Upper lobe of right lung (tissue), 1 donor: Measurements from ENCODE around the gene TLCD3B. TPM values are rescaled to one million over a fixed set of nuclear protein-coding genes. Genes with fewer than 3 reads are reported as not detected.
A peak's percentile ranks its signal among the peaks of the same experiment; 100 is the strongest.

Source experiments
- ATAC-seq: fragments of 200-7000 bp; cut with Tn5 transposase; one replicate; pipeline ENCODE4 v1.9.1; 2020; ENCODE audit warnings: mild to moderate bottlenecking, moderate library complexity
- DNase-seq: peaks from one replicate; pipeline ENCODE4 v3.0.0-alpha.2; 2020
- H3K27ac ChIP-seq: fragments of 200-600 bp; one replicate; pipeline ENCODE4 v1.8.0; 2022
- H3K27me3 ChIP-seq: fragments of 200-600 bp; one replicate; pipeline ENCODE4 v1.8.0; 2022; ENCODE audit warnings: mild to moderate bottlenecking
- H3K36me3 ChIP-seq: fragments of 200-600 bp; one replicate; pipeline ENCODE4 v1.8.0; 2022
- H3K4me1 ChIP-seq: fragments of 200-600 bp; one replicate; pipeline ENCODE4 v1.8.0; 2022
- H3K4me3 ChIP-seq: fragments of 200-600 bp; one replicate; pipeline ENCODE4 v1.8.0; 2022; ENCODE audit warnings: mild to moderate bottlenecking
- H3K9me3 ChIP-seq: fragments of 200-600 bp; one replicate; pipeline ENCODE4 v1.8.0; 2022
- CTCF ChIP-seq: fragments of 200-600 bp; IDR thresholded peaks from one replicate; pipeline ENCODE4 v1.8.0; 2022; ENCODE audit warnings: antibody characterized with exemption
- intact Hi-C: fragments of 100-400 bp; cut with DNase I; formaldehyde crosslinking; loops from one replicate; pipeline ENCODE4 v1.11.0; 2022
- total RNA-seq: library from RNA; stranded (reverse); fragmentation: NEBNext Ultra II Directional; extraction: Animal tissue kit (Norgen Biotek cat#: 25700); gene quantifications from one replicate; pipeline ENCODE4 v1.2.1, GENCODE V29; 2021
- donor health status: DM: no; HTN: yes; CAD: no; lungs with severe emphysema.

The TLCD3B gene
- total RNA-seq, 1 donor from 2014 or later, result not detected

GRCh38 chr16:30004424-30004776, 26.7 kb downstream of the TLCD3B start:
- Histone ChIP-seq H3K4me1 (no peaks in the 10 kb centered on the region), H3K9me3 (no peaks in the 10 kb centered on the region), H3K27ac (no peak overlapping the region), H3K36me3 (peaks cover 13% of the 10 kb centered on the region), H3K27me3 (peaks cover 11% of the 10 kb centered on the region), H3K4me3 (no peak overlapping the region)
- TF ChIP-seq CTCF, result no peak
- DNase-seq, result no peak
- intact Hi-C loops, result loop anchor here (10.0 kb wide), 1 partner anchor 150 kb away; no protein-coding TSS in a partner anchor
- peak; percentile 60 for ATAC-seq

DNA sequence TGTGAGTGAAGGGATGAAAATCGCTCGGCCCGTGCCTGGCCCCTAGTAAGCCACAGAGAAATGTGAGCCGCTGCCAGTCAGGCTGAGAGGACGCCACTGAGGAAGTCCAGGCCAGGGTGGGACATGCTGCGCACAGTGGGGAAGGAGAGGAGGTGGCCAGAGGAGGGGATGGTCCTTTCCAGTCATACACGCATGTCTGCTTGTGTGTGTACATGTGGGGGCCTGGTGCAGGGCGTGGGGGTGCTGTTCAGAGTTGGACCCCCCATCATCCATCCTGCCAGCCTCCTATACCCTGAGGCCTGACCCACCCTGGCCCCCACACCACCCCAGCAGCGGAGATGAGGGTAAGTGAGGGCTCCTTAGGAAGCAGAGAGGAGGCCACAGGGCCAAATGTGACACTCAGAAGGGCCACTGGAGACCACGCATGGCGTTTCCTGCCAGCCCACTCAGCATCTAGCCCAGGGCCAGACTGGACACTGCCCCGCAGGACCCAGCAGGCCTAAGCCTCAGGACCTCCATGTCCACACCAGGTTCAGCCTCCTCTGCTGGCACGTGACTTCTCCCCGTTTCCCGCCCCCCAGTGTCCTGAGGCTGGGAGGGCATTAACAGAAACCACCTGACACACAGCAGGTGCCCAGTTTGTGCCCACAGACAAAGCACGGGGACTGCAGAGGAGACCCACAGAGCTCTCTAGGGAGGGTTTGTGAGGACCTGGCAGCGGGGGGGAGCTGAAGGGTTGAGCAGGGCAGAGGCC, 27.2 kb downstream of the TLCD3B start:
- Histone ChIP-seq H3K36me3 (peaks cover 13% of the 10 kb centered on the region), H3K27me3 (peaks cover 5% of the 10 kb centered on the region), H3K27ac (no peak overlapping the region), H3K4me3 (no peak overlapping the region), H3K4me1 (no peaks in the 10 kb centered on the region), H3K9me3 (no peaks in the 10 kb centered on the region)
- no peak for TF ChIP-seq CTCF
- DNase-seq (no peak), ATAC-seq (no peak)
- intact Hi-C loops, result loop anchor here (10.0 kb wide), 1 partner anchor 149 kb away; no protein-coding TSS in a partner anchor

- Histone ChIP-seq H3K4me3 (no peak overlapping the region), H3K27ac (no peak overlapping the region), H3K4me1 (no peaks in the 10 kb centered on the region), H3K27me3 (no peaks in the 10 kb centered on the region), H3K9me3 (no peaks in the 10 kb centered on the region), H3K36me3 (peaks cover 17% of the 10 kb centered on the region)
- DNase-seq (no peak), ATAC-seq (no peak)
- intact Hi-C loops, result loop anchor here (10.0 kb wide), 1 partner anchor 148 kb away; no protein-coding TSS in a partner anchor
- TF ChIP-seq CTCF, result no peak
Observed at GRCh38 chr16:30002614-30003346, 28.3 kb downstream of the TLCD3B start.

- no peak overlapping the region for H3K4me3 ChIP-seq
- DNase-seq, result no peak
- no peak overlapping the region for H3K27ac ChIP-seq
- peaks cover 9% of the 10 kb centered on the region for H3K4me1 ChIP-seq
- no peak for TF ChIP-seq CTCF
- peaks cover 17% of the 10 kb centered on the region for H3K36me3 ChIP-seq
- intact Hi-C loops, result loop anchor here (10.0 kb wide), 1 partner anchor 146 kb away; no protein-coding TSS in a partner anchor
- H3K27me3 ChIP-seq, result no peaks in the 10 kb centered on the region
- ATAC-seq, result no peak
- H3K9me3 ChIP-seq, result no peaks in the 10 kb centered on the region
Observed at GRCh38 chr16:30000735-30001631, 30.1 kb downstream of the TLCD3B start.

GRCh38 chr16:29999605-30000004, 31.5 kb downstream of the TLCD3B start:
- ATAC-seq (no peak), DNase-seq (no peak)
- H3K4me1 ChIP-seq, result peaks cover 13% of the 10 kb centered on the region
- no peak for TF ChIP-seq CTCF
- H3K9me3 ChIP-seq, result no peaks in the 10 kb centered on the region
- peaks cover 17% of the 10 kb centered on the region for H3K36me3 ChIP-seq
- no peaks in the 10 kb centered on the region for H3K27me3 ChIP-seq
- intact Hi-C loops, result loop anchor here (10.0 kb wide), 2 partner anchors 75 to 145 kb away; partner anchors contain the start of gene KCTD13
- H3K27ac ChIP-seq, result no peak overlapping the region
- no peak overlapping the region for H3K4me3 ChIP-seq
